Heart left ventricle (tissue), 16 donors: ENCODE data around the gene PSKH1. TPM values are rescaled to one million over a fixed set of nuclear protein-coding genes. Genes with fewer than 3 reads are reported as not detected.
A peak's percentile ranks its signal among the peaks of the same experiment; 100 is the strongest.
"Not testable (repeated sequence)": the region's sequence is repeated elsewhere in the genome, so short reads cannot be mapped to it uniquely, and the experiment has no call there.

Experiments used
- ATAC-seq, 4 donors: fragments of 200-7000 bp; cut with Tn5 transposase; one replicate each; pipeline ENCODE4 v1.9.1; 2020 to 2022; ENCODE audit warnings: moderate library complexity in 4 of 4, mild to moderate bottlenecking in 3 of 4, moderate number of reproducible peaks in 1 of 4
- DNase-seq, 5 donors: peaks; one replicate each; pipeline ENCODE4 v3.0.0-alpha.2; 2020
- H3K27ac ChIP-seq, 12 donors: fragments of 200-600 bp; sonication (generic) in 4 of 12; one replicate each; pipeline versions ENCODE4 v1.5.0 to v1.8.0; 2016 to 2022; ENCODE audit warnings: mild to moderate bottlenecking in 2 of 12
- H3K27me3 ChIP-seq, 9 donors: fragments of 200-600 bp; sonication (generic) in 2 of 9; one replicate each; pipeline versions ENCODE4 v1.5.1 to v1.8.0; 2016 to 2022; ENCODE audit warnings: mild to moderate bottlenecking in 3 of 9
- H3K36me3 ChIP-seq, 9 donors: fragments of 200-600 bp; sonication (generic) in 2 of 9; one replicate each; pipeline versions ENCODE4 v1.5.0 to v1.8.0; 2018 to 2022; ENCODE audit warnings: mild to moderate bottlenecking in 2 of 9
- H3K4me1 ChIP-seq, 12 donors: fragments of 200-600 bp; sonication (generic) in 4 of 12; one replicate each; pipeline versions ENCODE4 v1.5.0 to v1.8.0; 2016 to 2022; ENCODE audit warnings: mild to moderate bottlenecking in 3 of 12
- H3K4me3 ChIP-seq, 12 donors: fragments of 200-600 bp; sonication (generic) in 4 of 12; one replicate each; pipeline versions ENCODE4 v1.5.0 to v1.8.0; 2017 to 2022; ENCODE audit warnings: mild to moderate bottlenecking in 9 of 12, moderate library complexity in 4 of 12
- H3K9me3 ChIP-seq, 12 donors: fragments of 200-600 bp; sonication (generic) in 4 of 12; one replicate each; pipeline versions ENCODE4 v1.5.0 to v1.8.0; 2016 to 2022; ENCODE audit warnings: mild to moderate bottlenecking in 1 of 12
- CTCF ChIP-seq, 12 donors: fragments of 200-600 bp; sonication (generic) in 4 of 12; IDR thresholded peaks; one replicate each; pipeline versions ENCODE4 v1.5.0 to v1.8.0; 2018 to 2022; ENCODE audit warnings: antibody characterized with exemption in 12 of 12, mild to moderate bottlenecking in 5 of 12
- POLR2A ChIP-seq, 2 donors: fragments of 450-650 bp; IDR thresholded peaks; one replicate each; pipeline ENCODE4 v1.6.1; 2017; ENCODE audit warnings: antibody characterized with exemption in 2 of 2, mild to moderate bottlenecking in 2 of 2, moderate library complexity in 2 of 2
- WGBS, 4 donors: extraction: QIAGEN DNeasy Blood & Tissue Kit in 2 of 4; methylation state at CpG; one replicate each; pipeline versions ENCODE4 v1.1.5 to v1.1.7; 2013 to 2018; 5-methylcytosine and 5-hydroxymethylcytosine counted together
- intact Hi-C, 10 donors: fragments of 100-400 bp; cut with DNase I; formaldehyde crosslinking; loops; one replicate each; pipeline versions ENCODE4 v1.11.1 to v1.14.2; 2022
- polyA plus RNA-seq, 2 donors: library from polyadenylated mRNA; stranded (reverse); fragments of 200-250 nt; gene quantifications; one replicate each; pipeline ENCODE4 v1.2.3, GENCODE V29; 2013
- total RNA-seq, 9 donors: library from RNA; depleted of rRNA in 2 of 9; stranded (reverse); fragments of >200 nt in 2 of 9; fragmentation: NEBNext Ultra II Directional in 3 of 9; extraction: Animal tissue kit (Norgen Biotek cat#: 25700) in 3 of 9; gene quantifications; one replicate each; pipeline versions ENCODE4 v1.1.0 to v1.2.4, GENCODE V29; 2016 to 2023
- donor health status: ischemic (EF 13 %, LVEDD 7.1; RV severe dilation, severe dysfunction).
- donor health status: healthy with polysubstance abuse.
- donor health status: DM: no; HTN: yes; CAD: no.
- donor health status: DM: no; HTN: no; CAD: no.
- donor health status: ischemic (EF 25% LVEDD 6.9; RV normal size, moderate dysfunction).
- donor health status: ischemic (EF 25% LVEDD 5.7; RV mildly dilated, moderate dysfunction).
- donor health status: healthy.
- donor health status: DM: yes; HTN: yes; CAD: no.
- donor health status: ischemic (EF 35%, LVEDD 5.7; RV mildly dilated, moderate dysfunction).
- donor health status: nonischemic (EF 11% LVEDD 7.7; RV severe dilation, severe dysfunction).
- donor health status: DM: yes; HTN: yes; CAD: no.
- donor health status: PGD.
- donor health status: ischemic (EF 29% LVEDD 5.4; RV normal size, mild dysfunction).
- donor health status: nonischemic (EF 23%, LVEDD 6.1; RV moderate dilation, normal function).

PSKH1 gene
- total and polyA plus RNA-seq, 11 donors, result 16.3 to 36.9 (median 21.6) TPM

- peak within 1 kb of the TSS; percentile 57 to 98 (median 77) for H3K4me3 ChIP-seq
- peak in 4 of 5 donors; percentile 56 to 75 (median 70) for DNase-seq
- intact Hi-C loops, result loop anchor here in 5 of 10 donors (5.0 to 10.0 kb wide), 3 partner anchors 98 to 412 kb away; partner anchors contain the start of gene RIPOR1 (in 2 of the 5)
- H3K4me1 ChIP-seq, result peaks cover 0 to 42% (median 23%) of the 10 kb centered on the region in 12 donors
- ATAC-seq, result peak; percentile 2 to 48 (median 16)
- 0 to 2% (median 1%) methylated on average over 32 to 54 of the region's 54 CpGs for WGBS, 4 donors
- TF ChIP-seq CTCF (IDR thresholded peaks at IDR 0.05) (no peak), POLR2A (IDR thresholded peaks at IDR 0.05) (peak in 1 of 2 donors; percentile 27)
- H3K27me3 ChIP-seq, result no peaks in the 10 kb centered on the region
- H3K27ac ChIP-seq, result peak within 1 kb of the TSS; percentile 82 to 99 (median 92)
- peaks cover 0 to 62% (median 33%) of the 10 kb centered on the region in 9 donors for H3K36me3 ChIP-seq
- H3K9me3 ChIP-seq, result no peaks in the 10 kb centered on the region
These were observed 43.2 kb downstream of the PSKH1 start, which contains the start of gene PSMB10 for GRCh38 chr16:67936124-67936879. PSMB10 (minus strand) TSS chr16:67936850; CDS start chr16:67936749, 101 bp downstream.

- Histone ChIP-seq H3K4me3 (peak overlapping the region; percentile 57 to 98 (median 77)), H3K27ac (peak overlapping the region; percentile 82 to 99 (median 92)), H3K27me3 (no peaks in the 10 kb centered on the region), H3K4me1 (peaks cover 0 to 43% (median 23%) of the 10 kb centered on the region in 12 donors), H3K9me3 (no peaks in the 10 kb centered on the region), H3K36me3 (peaks cover 0 to 63% (median 39%) of the 10 kb centered on the region in 9 donors)
- WGBS, 4 donors, result 46 to 48% (median 47%) methylated on average over 6 of the region's 6 CpGs
- TF ChIP-seq CTCF (IDR thresholded peaks at IDR 0.05), result no peak
- no peak for TF ChIP-seq POLR2A (IDR thresholded peaks at IDR 0.05)
- intact Hi-C loops, result loop anchor here in 5 of 10 donors (5.0 to 10.0 kb wide), 3 partner anchors 98 to 412 kb away; partner anchors contain the start of gene RIPOR1 (in 2 of the 5)
- DNase-seq (peak in 1 of 5 donors; percentile 72), ATAC-seq (no peak)
These were observed 44.0 kb downstream of the PSKH1 start for GRCh38 chr16:67936880-67937605.

- not testable (repeated sequence) for H3K9me3 ChIP-seq, H3K4me3 ChIP-seq, DNase-seq, ATAC-seq, H3K27me3 ChIP-seq
- Histone ChIP-seq H3K27ac (peak overlapping the region in 7 of 12 donors; percentile 87 to 99 (median 92)), H3K4me1 (peaks cover 0 to 50% (median 24%) of the 10 kb centered on the region in 12 donors), H3K36me3 (peaks cover 0 to 63% (median 40%) of the 10 kb centered on the region in 9 donors)
- WGBS, 4 donors, result 90 to 96% (median 93%) methylated on average over 5 of the region's 5 CpGs
- intact Hi-C loops, result loop anchor here in 5 of 10 donors (5.0 to 10.0 kb wide), 3 partner anchors 97 to 413 kb away; partner anchors contain the start of gene RIPOR1 (in 2 of the 5)
These were observed 44.7 kb downstream of the PSKH1 start for GRCh38 chr16:67937713-67938112.

GRCh38 chr16:67939507-67940445 lies 46.7 kb downstream of the PSKH1 start:
- peaks cover 2 to 60% (median 35%) of the 10 kb centered on the region in 12 donors for H3K4me1 ChIP-seq
- H3K9me3 ChIP-seq, result no peaks in the 10 kb centered on the region
- H3K36me3 ChIP-seq, result peaks cover 1 to 62% (median 53%) of the 10 kb centered on the region in 9 donors
- DNase-seq (peak in 1 of 5 donors; percentile 64), ATAC-seq (no peak)
- 74 to 78% (median 77%) methylated on average over 21 to 33 of the region's 33 CpGs for WGBS, 4 donors
- H3K27me3 ChIP-seq, result no peaks in the 10 kb centered on the region
- no peak for TF ChIP-seq CTCF (IDR thresholded peaks at IDR 0.05)
- TF ChIP-seq POLR2A (IDR thresholded peaks at IDR 0.05), result no peak
- H3K27ac ChIP-seq, result no peak overlapping the region
- intact Hi-C loops, result loop anchor here in 5 of 10 donors (5.0 to 10.0 kb wide), 4 partner anchors 83 to 415 kb away; partner anchors contain the start of genes RIPOR1 (in 2 of the 5), DDX28 (in 1 of the 5) and DUS2 (in 1 of the 5)
- no peak overlapping the region for H3K4me3 ChIP-seq
